GM23338 (cell line): ENCODE measurements around the gene TNFSF10. TPM values are rescaled to one million over a fixed set of nuclear protein-coding genes. Genes with fewer than 3 reads are reported as not detected.
A peak's percentile ranks its signal among the peaks of the same experiment; 100 is the strongest.

Source experiments
- ATAC-seq: fragments of 200-7000 bp; cut with Tn5 transposase; 3 replicates; pipeline ENCODE4 v1.9.1; 2020
- DNase-seq: peaks from one replicate; pipeline ENCODE4 v3.0.0-alpha.2; 2015; ENCODE audit warnings: low spot score
- H2AFZ ChIP-seq: fragments of 200-600 bp; sonication (generic); 2 replicates; pipeline ENCODE4 v1.8.0; 2016; ENCODE audit warnings: antibody characterized with exemption, mild to moderate bottlenecking, moderate library complexity
- H3F3A ChIP-seq: fragments of 200-600 bp; sonication (generic); replicated peaks from 2 replicates; pipeline ENCODE4 v1.8.0; 2017; ENCODE audit warnings: antibody characterized with exemption, mixed run types, low read depth
- H3K27ac ChIP-seq: fragments of 200-600 bp; sonication (generic); 2 replicates; pipeline ENCODE4 v1.6.1; 2016; ENCODE audit warnings: low read depth
- H3K27me3 ChIP-seq: fragments of 200-600 bp; sonication (generic); 2 replicates; pipeline ENCODE4 v1.8.0; 2016; ENCODE audit warnings: mild to moderate bottlenecking, mixed run types, moderate library complexity; ENCODE audit not compliant: insufficient read depth
- H3K36me3 ChIP-seq: fragments of 200-600 bp; sonication (generic); 2 replicates; pipeline ENCODE4 v1.8.0; 2016; ENCODE audit warnings: mild to moderate bottlenecking; ENCODE audit not compliant: insufficient read depth
- H3K4me1 ChIP-seq: fragments of 200-600 bp; sonication (generic); 2 replicates; pipeline ENCODE4 v1.8.0; 2016; ENCODE audit warnings: mild to moderate bottlenecking, moderate library complexity; ENCODE audit not compliant: insufficient read depth
- H3K4me2 ChIP-seq: fragments of 200-600 bp; sonication (generic); 2 replicates; pipeline ENCODE4 v1.7.1; 2017; ENCODE audit warnings: mixed run types
- H3K4me3 ChIP-seq: fragments of 200-600 bp; sonication (generic); 2 replicates; pipeline ENCODE4 v1.6.1; 2016; ENCODE audit warnings: mixed run types
- H3K79me2 ChIP-seq: fragments of 200-600 bp; sonication (generic); replicated peaks from 2 replicates; pipeline ENCODE4 v1.8.0; 2017; ENCODE audit warnings: mild to moderate bottlenecking; ENCODE audit not compliant: insufficient read depth
- H3K9me2 ChIP-seq: fragments of 200-600 bp; sonication (generic); 2 replicates; pipeline ENCODE4 v1.8.0; 2017; ENCODE audit not compliant: insufficient read depth
- H4K20me1 ChIP-seq: fragments of 200-600 bp; sonication (generic); replicated peaks from 2 replicates; pipeline ENCODE4 v1.8.0; 2017; ENCODE audit warnings: mild to moderate bottlenecking; ENCODE audit not compliant: insufficient read depth
- H3K27ac Mint-ChIP-seq: 2 replicates; pipeline ENCODE4 v1.8.0; 2020; ENCODE audit warnings: inconsistent platforms, mild to moderate bottlenecking, moderate library complexity, mixed read lengths
- H3K27me3 Mint-ChIP-seq: 3 replicates; pipeline ENCODE4 v1.8.0; 2022; ENCODE audit warnings: low read depth, mild to moderate bottlenecking, moderate library complexity, mixed read lengths, inconsistent platforms; ENCODE audit not compliant: insufficient read depth, poor library complexity
- H3K36me3 Mint-ChIP-seq: 3 replicates; pipeline ENCODE4 v1.8.0; 2021; ENCODE audit warnings: low read depth, mild to moderate bottlenecking, inconsistent platforms, moderate library complexity, mixed read lengths
- H3K4me1 Mint-ChIP-seq: 3 replicates; pipeline ENCODE4 v1.8.0; 2020; ENCODE audit warnings: mild to moderate bottlenecking, inconsistent platforms, mixed read lengths
- H3K4me3 Mint-ChIP-seq: 3 replicates; pipeline ENCODE4 v1.8.0; 2021; ENCODE audit warnings: moderate library complexity, mild to moderate bottlenecking, inconsistent platforms, mixed read lengths
- H3K9me3 Mint-ChIP-seq: 3 replicates; pipeline ENCODE4 v1.8.0; 2020; ENCODE audit warnings: moderate library complexity, mild to moderate bottlenecking, inconsistent platforms, mixed read lengths
- CREB1 ChIP-seq: fragments of 250-450 bp; sonication (Bioruptor Pico); IDR thresholded peaks from 2 replicates; pipeline ENCODE4 v1.5.0; 2020; ENCODE audit warnings: low read depth, mild to moderate bottlenecking, moderate library complexity
- EZH2 ChIP-seq: fragments of 200-600 bp; sonication (generic); IDR thresholded peaks from one replicate; pipeline ENCODE4 v1.8.0; 2017; ENCODE audit warnings: antibody characterized with exemption, mild to moderate bottlenecking, low read depth; ENCODE audit not compliant: unreplicated experiment
- EZH2phosphoT487 ChIP-seq: fragments of 200-600 bp; sonication (generic); IDR thresholded peaks from one replicate; pipeline ENCODE4 v1.8.1; 2018; ENCODE audit warnings: antibody characterized with exemption; ENCODE audit not compliant: unreplicated experiment
- JUNB ChIP-seq: IDR thresholded peaks from one replicate; pipeline ENCODE4 v1.6.1; 2016; ENCODE audit warnings: antibody characterized with exemption; ENCODE audit not compliant: unreplicated experiment
- NANOG ChIP-seq: IDR thresholded peaks from 2 replicates; pipeline ENCODE4 v1.6.1; 2016; ENCODE audit warnings: antibody characterized with exemption, borderline replicate concordance
- POLR2AphosphoS5 ChIP-seq: IDR thresholded peaks from 2 replicates; pipeline ENCODE4 v1.6.1; 2016; ENCODE audit warnings: antibody characterized with exemption, low read depth
- STAT1 ChIP-seq: IDR thresholded peaks from one replicate; pipeline ENCODE4 v1.6.1; 2016; ENCODE audit warnings: antibody characterized with exemption; ENCODE audit not compliant: unreplicated experiment
- ZNF114 ChIP-seq: fragments of 250-450 bp; sonication (Bioruptor Pico); IDR thresholded peaks from 2 replicates; pipeline ENCODE4 v1.5.0; 2020; ENCODE audit warnings: mild to moderate bottlenecking, moderate library complexity
- ZNF331 ChIP-seq: fragments of 250-450 bp; sonication (Bioruptor Pico); IDR thresholded peaks from 2 replicates; pipeline ENCODE4 v1.5.0; 2020; ENCODE audit warnings: low read depth, mild to moderate bottlenecking, moderate library complexity
- polyA plus RNA-seq: library from polyadenylated mRNA; unstranded; fragments of >200 nt; fragmentation: Nextera tagmentation; extraction: Ambion mirVana; gene quantifications from 2 replicates; pipeline ENCODE4 v1.2.1, GENCODE V29; 2016
- total RNA-seq: library from RNA; depleted of rRNA; stranded (reverse); fragments of >200 nt; shearing (Covaris generic); gene quantifications from 2 replicates; pipeline ENCODE4 v1.2.3, GENCODE V29; 2014
- TF ChIP-seq, protein P1 (sequence below): IDR thresholded peaks from 2 replicates; pipeline ENCODE4 v1.6.1; 2016; ENCODE audit warnings: antibody characterized with exemption
- TF ChIP-seq, protein P2 (sequence below): fragments of 250-450 bp; sonication (Bioruptor Pico); IDR thresholded peaks from 2 replicates; pipeline ENCODE4 v1.5.0; 2020; ENCODE audit warnings: mild to moderate bottlenecking, moderate library complexity
- TF ChIP-seq, protein P3 (sequence below): IDR thresholded peaks from one replicate; pipeline ENCODE4 v1.6.1; 2018; ENCODE audit warnings: antibody characterized with exemption; ENCODE audit not compliant: unreplicated experiment
- TF ChIP-seq, protein P4 (sequence below), 2 experiments: fragments of 200-600 bp in 1 of 2; sonication (generic) in 1 of 2; conservative IDR thresholded peaks; 2 replicates each; pipeline versions ENCODE4 v1.5.1 to v1.6.1; 2016 to 2017; ENCODE audit warnings: antibody characterized with exemption in 2 of 2, low read depth in 2 of 2, mild to moderate bottlenecking in 2 of 2, moderate library complexity in 1 of 2

TNFSF10 gene
- total and polyA plus RNA-seq, 2 experiments from 2014 or later, result 0.27 TPM; not detected in 1

DNA sequence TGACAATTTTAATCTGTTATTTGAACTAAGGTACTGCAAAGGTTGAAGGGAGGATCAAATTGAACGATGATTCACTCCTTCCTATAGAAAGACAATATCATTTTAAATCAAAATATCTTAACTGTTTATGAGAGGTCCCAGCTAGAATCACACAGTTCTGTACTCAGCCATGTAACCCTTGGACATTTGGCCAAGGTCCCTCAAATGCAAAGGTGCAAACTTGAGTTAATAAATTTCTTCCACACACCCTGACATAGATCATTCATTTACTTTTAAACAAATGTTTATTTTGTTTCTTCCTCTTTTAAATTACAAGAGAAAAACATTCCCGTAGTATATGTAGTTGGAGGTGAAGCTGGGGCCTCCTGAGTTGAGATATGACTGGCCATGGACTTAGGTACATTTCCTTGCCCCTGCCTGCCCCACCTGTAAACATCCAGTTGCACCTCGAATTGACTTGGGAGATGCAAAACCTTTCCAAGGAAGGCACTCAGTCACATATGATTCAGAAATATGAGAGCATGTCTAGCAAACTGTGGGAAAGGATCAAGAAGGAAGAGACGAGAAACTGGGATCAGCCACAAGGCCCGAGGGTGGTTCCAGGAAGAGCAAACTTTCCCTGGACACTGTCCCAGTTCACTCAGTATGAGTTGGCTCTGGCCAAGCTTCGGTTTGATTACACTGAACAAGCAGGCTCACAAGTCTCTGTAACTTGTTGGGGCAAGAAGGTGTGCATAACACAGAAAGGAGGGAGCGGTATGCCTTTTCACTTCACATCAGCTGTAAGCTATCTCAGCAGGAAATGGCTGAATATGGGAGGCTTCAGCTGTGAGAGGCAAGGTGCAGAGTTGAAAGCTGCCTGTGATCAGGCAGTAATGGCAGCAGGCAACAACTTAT, 6.7 kb downstream of the TNFSF10 start:
- Histone ChIP-seq H3F3A (no peaks in the 10 kb centered on the region), H3K4me1 (no peaks in the 10 kb centered on the region), H3K27ac (no peak overlapping the region), H3K79me2 (no peaks in the 10 kb centered on the region), H3K4me3 (no peak overlapping the region), H3K9me2 (no peaks in the 10 kb centered on the region), H4K20me1 (no peaks in the 10 kb centered on the region), H3K27me3 (no peaks in the 10 kb centered on the region), H2AFZ (peak overlapping the region; percentile 72; the same call in 1 of the 2 replicates), H3K36me3 (no peaks in the 10 kb centered on the region), H3K4me2 (no peak overlapping the region)
- H3K9me3 Mint-ChIP-seq, result no peaks in the 10 kb centered on the region
- H3K36me3 Mint-ChIP-seq, result no peaks in the 10 kb centered on the region
- DNase-seq (no peak), ATAC-seq (no peak)
- no peak for TF ChIP-seq POLR2AphosphoS5
- TF ChIP-seq ZNF114 (CRISPR knock-in tag), result no peak
- TF ChIP-seq, protein P1, sequence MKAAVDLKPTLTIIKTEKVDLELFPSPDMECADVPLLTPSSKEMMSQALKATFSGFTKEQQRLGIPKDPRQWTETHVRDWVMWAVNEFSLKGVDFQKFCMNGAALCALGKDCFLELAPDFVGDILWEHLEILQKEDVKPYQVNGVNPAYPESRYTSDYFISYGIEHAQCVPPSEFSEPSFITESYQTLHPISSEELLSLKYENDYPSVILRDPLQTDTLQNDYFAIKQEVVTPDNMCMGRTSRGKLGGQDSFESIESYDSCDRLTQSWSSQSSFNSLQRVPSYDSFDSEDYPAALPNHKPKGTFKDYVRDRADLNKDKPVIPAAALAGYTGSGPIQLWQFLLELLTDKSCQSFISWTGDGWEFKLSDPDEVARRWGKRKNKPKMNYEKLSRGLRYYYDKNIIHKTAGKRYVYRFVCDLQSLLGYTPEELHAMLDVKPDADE, result no peak
- TF ChIP-seq CREB1 (CRISPR knock-in tag), result no peak
- TF ChIP-seq, protein P2, sequence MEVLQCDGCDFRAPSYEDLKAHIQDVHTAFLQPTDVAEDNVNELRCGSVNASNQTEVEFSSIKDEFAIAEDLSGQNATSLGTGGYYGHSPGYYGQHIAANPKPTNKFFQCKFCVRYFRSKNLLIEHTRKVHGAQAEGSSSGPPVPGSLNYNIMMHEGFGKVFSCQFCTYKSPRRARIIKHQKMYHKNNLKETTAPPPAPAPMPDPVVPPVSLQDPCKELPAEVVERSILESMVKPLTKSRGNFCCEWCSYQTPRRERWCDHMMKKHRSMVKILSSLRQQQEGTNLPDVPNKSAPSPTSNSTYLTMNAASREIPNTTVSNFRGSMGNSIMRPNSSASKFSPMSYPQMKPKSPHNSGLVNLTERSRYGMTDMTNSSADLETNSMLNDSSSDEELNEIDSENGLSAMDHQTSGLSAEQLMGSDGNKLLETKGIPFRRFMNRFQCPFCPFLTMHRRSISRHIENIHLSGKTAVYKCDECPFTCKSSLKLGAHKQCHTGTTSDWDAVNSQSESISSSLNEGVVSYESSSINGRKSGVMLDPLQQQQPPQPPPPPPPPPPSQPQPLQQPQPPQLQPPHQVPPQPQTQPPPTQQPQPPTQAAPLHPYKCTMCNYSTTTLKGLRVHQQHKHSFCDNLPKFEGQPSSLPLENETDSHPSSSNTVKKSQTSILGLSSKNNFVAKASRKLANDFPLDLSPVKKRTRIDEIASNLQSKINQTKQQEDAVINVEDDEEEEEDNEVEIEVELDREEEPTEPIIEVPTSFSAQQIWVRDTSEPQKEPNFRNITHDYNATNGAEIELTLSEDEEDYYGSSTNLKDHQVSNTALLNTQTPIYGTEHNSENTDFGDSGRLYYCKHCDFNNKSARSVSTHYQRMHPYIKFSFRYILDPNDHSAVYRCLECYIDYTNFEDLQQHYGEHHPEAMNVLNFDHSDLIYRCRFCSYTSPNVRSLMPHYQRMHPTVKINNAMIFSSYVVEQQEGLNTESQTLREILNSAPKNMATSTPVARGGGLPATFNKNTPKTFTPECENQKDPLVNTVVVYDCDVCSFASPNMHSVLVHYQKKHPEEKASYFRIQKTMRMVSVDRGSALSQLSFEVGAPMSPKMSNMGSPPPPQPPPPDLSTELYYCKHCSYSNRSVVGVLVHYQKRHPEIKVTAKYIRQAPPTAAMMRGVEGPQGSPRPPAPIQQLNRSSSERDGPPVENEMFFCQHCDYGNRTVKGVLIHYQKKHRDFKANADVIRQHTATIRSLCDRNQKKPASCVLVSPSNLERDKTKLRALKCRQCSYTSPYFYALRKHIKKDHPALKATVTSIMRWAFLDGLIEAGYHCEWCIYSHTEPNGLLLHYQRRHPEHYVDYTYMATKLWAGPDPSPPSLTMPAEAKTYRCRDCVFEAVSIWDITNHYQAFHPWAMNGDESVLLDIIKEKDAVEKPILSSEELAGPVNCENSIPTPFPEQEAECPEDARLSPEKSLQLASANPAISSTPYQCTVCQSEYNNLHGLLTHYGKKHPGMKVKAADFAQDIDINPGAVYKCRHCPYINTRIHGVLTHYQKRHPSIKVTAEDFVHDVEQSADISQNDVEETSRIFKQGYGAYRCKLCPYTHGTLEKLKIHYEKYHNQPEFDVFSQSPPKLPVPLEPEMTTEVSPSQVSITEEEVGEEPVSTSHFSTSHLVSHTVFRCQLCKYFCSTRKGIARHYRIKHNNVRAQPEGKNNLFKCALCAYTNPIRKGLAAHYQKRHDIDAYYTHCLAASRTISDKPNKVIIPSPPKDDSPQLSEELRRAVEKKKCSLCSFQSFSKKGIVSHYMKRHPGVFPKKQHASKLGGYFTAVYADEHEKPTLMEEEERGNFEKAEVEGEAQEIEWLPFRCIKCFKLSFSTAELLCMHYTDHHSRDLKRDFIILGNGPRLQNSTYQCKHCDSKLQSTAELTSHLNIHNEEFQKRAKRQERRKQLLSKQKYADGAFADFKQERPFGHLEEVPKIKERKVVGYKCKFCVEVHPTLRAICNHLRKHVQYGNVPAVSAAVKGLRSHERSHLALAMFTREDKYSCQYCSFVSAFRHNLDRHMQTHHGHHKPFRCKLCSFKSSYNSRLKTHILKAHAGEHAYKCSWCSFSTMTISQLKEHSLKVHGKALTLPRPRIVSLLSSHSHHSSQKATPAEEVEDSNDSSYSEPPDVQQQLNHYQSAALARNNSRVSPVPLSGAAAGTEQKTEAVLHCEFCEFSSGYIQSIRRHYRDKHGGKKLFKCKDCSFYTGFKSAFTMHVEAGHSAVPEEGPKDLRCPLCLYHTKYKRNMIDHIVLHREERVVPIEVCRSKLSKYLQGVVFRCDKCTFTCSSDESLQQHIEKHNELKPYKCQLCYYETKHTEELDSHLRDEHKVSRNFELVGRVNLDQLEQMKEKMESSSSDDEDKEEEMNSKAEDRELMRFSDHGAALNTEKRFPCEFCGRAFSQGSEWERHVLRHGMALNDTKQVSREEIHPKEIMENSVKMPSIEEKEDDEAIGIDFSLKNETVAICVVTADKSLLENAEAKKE, result no peak
- no peak for TF ChIP-seq EZH2
- TF ChIP-seq STAT1, result no peak
- no peak for TF ChIP-seq JUNB
- TF ChIP-seq EZH2phosphoT487, result no peak
- TF ChIP-seq NANOG, result no peak
- TF ChIP-seq, protein P3, sequence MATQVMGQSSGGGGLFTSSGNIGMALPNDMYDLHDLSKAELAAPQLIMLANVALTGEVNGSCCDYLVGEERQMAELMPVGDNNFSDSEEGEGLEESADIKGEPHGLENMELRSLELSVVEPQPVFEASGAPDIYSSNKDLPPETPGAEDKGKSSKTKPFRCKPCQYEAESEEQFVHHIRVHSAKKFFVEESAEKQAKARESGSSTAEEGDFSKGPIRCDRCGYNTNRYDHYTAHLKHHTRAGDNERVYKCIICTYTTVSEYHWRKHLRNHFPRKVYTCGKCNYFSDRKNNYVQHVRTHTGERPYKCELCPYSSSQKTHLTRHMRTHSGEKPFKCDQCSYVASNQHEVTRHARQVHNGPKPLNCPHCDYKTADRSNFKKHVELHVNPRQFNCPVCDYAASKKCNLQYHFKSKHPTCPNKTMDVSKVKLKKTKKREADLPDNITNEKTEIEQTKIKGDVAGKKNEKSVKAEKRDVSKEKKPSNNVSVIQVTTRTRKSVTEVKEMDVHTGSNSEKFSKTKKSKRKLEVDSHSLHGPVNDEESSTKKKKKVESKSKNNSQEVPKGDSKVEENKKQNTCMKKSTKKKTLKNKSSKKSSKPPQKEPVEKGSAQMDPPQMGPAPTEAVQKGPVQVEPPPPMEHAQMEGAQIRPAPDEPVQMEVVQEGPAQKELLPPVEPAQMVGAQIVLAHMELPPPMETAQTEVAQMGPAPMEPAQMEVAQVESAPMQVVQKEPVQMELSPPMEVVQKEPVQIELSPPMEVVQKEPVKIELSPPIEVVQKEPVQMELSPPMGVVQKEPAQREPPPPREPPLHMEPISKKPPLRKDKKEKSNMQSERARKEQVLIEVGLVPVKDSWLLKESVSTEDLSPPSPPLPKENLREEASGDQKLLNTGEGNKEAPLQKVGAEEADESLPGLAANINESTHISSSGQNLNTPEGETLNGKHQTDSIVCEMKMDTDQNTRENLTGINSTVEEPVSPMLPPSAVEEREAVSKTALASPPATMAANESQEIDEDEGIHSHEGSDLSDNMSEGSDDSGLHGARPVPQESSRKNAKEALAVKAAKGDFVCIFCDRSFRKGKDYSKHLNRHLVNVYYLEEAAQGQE, result no peak
- TF ChIP-seq ZNF331 (CRISPR knock-in tag), result no peak
- TF ChIP-seq, protein P4, sequence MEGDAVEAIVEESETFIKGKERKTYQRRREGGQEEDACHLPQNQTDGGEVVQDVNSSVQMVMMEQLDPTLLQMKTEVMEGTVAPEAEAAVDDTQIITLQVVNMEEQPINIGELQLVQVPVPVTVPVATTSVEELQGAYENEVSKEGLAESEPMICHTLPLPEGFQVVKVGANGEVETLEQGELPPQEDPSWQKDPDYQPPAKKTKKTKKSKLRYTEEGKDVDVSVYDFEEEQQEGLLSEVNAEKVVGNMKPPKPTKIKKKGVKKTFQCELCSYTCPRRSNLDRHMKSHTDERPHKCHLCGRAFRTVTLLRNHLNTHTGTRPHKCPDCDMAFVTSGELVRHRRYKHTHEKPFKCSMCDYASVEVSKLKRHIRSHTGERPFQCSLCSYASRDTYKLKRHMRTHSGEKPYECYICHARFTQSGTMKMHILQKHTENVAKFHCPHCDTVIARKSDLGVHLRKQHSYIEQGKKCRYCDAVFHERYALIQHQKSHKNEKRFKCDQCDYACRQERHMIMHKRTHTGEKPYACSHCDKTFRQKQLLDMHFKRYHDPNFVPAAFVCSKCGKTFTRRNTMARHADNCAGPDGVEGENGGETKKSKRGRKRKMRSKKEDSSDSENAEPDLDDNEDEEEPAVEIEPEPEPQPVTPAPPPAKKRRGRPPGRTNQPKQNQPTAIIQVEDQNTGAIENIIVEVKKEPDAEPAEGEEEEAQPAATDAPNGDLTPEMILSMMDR (conservative IDR thresholded peaks at IDR 0.05; ENCODE audit: low read depth in 2 of 2), result no peak
- H3K27ac Mint-ChIP-seq, result no peak overlapping the region
- H3K4me1 Mint-ChIP-seq, result peaks cover 5% of the 10 kb centered on the region
- H3K4me3 Mint-ChIP-seq, result no peak overlapping the region
- peaks cover 4% of the 10 kb centered on the region for H3K27me3 Mint-ChIP-seq
